Lung (tissue), 12 donors: ENCODE data around the gene ZNF593. TPM values are rescaled to one million over a fixed set of nuclear protein-coding genes. Genes with fewer than 3 reads are reported as not detected.

Experiments
- ATAC-seq: fragments of 200-7000 bp; cut with Tn5 transposase; one replicate; pipeline ENCODE4 v1.9.1; 2020; ENCODE audit warnings: moderate number of reproducible peaks; ENCODE audit not compliant: insufficient read depth, low FRiP score
- DNase-seq, 3 donors: peaks; one replicate each; pipeline ENCODE4 v3.0.0-alpha.2; 2013 to 2017
- H3K27ac ChIP-seq, 2 donors: one replicate each; pipeline ENCODE4 v1.5.1; 2013; ENCODE audit warnings: mild to moderate bottlenecking in 2 of 2, moderate library complexity in 2 of 2, control low read depth in 1 of 2, inconsistent platforms in 1 of 2, low read depth in 1 of 2, low read length in 1 of 2
- H3K27me3 ChIP-seq, 3 donors: one replicate each; pipeline ENCODE4 v1.5.1; 2013; ENCODE audit warnings: low read length in 2 of 3; ENCODE audit not compliant: control insufficient read depth in 3 of 3, insufficient read depth in 3 of 3
- H3K36me3 ChIP-seq, 4 donors: one replicate each; pipeline ENCODE4 v1.5.1; 2013; ENCODE audit warnings: low read length in 4 of 4, mild to moderate bottlenecking in 1 of 4, moderate library complexity in 1 of 4; ENCODE audit not compliant: control insufficient read depth in 4 of 4, insufficient read depth in 4 of 4
- H3K4me1 ChIP-seq, 5 donors: one replicate each; pipeline ENCODE4 v1.5.1; 2013; ENCODE audit warnings: low read length in 5 of 5, mild to moderate bottlenecking in 2 of 5, moderate library complexity in 1 of 5; ENCODE audit not compliant: control insufficient read depth in 5 of 5, insufficient read depth in 5 of 5
- H3K4me3 ChIP-seq: one replicate; pipeline ENCODE4 v1.5.1; 2013; ENCODE audit warnings: mild to moderate bottlenecking, control low read depth, moderate library complexity
- H3K9ac ChIP-seq, 2 donors: one replicate each; pipeline ENCODE4 v1.5.1; 2013; ENCODE audit warnings: low read length in 2 of 2, control low read depth in 1 of 2; ENCODE audit not compliant: insufficient read depth in 1 of 2
- H3K9me3 ChIP-seq, 4 donors: one replicate each; pipeline ENCODE4 v1.5.1; 2013; ENCODE audit warnings: low read length in 3 of 4, mild to moderate bottlenecking in 1 of 4, moderate library complexity in 1 of 4; ENCODE audit not compliant: control insufficient read depth in 4 of 4, insufficient read depth in 3 of 4
- WGBS, 2 donors: extraction: QIAGEN DNeasy Blood & Tissue Kit; methylation state at CpG; one replicate each; pipeline ENCODE4 v1.1.7; 2013; 5-methylcytosine and 5-hydroxymethylcytosine counted together
- polyA plus RNA-seq, 2 donors: library from polyadenylated mRNA; stranded (reverse); fragments of 200-250 nt; gene quantifications; one replicate each; pipeline ENCODE4 v1.2.1, GENCODE V29; 2013
- total RNA-seq, 2 donors: library from RNA; depleted of rRNA in 1 of 2; stranded (reverse); fragments of >200 nt in 1 of 2; gene quantifications; one replicate each; pipeline ENCODE4 v1.2.1, GENCODE V29; 2014 to 2021
- TF ChIP-seq, protein P1 (sequence below): IDR thresholded peaks from 2 replicates; pipeline ENCODE4 v1.5.1; 2012; ENCODE audit warnings: mild to moderate bottlenecking; ENCODE audit errors: control extremely low read depth, extremely low read depth
- donor health status: control.
- donor health status: control.
- donor health status: Bipolar disorder and iron deficiency.
- donor health status: healthy.
- donor health status: DM: yes; HTN: yes; CAD: no.

ZNF593 gene
- total and polyA plus RNA-seq, 4 donors: 19.7 to 140 (median 61.6) TPM

DNA sequence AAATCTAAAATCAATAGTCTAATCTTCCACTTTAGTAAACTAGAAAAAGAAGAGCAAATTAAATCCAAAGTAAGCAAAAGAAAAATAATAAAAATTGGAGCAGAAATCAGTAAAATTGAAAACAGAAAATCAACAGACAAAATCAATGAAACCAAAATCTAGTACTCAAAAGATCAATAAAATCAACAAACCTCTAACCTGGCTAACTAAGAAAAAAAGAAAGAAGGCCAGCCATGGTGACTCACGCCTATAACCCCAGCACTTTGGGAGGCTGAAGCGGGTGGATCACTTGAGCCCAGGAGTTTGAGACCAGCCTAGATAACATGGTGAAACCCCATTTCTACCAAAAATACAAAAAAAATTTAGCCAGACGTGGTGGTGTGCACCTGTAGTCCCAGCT lies 35.2 kb upstream of the ZNF593 start:
- H3K36me3 ChIP-seq: no peaks in the 10 kb centered on the region
- no peaks in the 10 kb centered on the region for H3K9me3 ChIP-seq
- 97% methylated on average over 3 of the region's 3 CpGs for WGBS, 2 donors
- H3K27ac ChIP-seq: no peak overlapping the region
- H3K4me1 ChIP-seq: peaks cover 0 to 3% (median 0%) of the 10 kb centered on the region in 5 donors
- no peak for ATAC-seq
- no peak overlapping the region for H3K4me3 ChIP-seq
- TF ChIP-seq, protein P1, sequence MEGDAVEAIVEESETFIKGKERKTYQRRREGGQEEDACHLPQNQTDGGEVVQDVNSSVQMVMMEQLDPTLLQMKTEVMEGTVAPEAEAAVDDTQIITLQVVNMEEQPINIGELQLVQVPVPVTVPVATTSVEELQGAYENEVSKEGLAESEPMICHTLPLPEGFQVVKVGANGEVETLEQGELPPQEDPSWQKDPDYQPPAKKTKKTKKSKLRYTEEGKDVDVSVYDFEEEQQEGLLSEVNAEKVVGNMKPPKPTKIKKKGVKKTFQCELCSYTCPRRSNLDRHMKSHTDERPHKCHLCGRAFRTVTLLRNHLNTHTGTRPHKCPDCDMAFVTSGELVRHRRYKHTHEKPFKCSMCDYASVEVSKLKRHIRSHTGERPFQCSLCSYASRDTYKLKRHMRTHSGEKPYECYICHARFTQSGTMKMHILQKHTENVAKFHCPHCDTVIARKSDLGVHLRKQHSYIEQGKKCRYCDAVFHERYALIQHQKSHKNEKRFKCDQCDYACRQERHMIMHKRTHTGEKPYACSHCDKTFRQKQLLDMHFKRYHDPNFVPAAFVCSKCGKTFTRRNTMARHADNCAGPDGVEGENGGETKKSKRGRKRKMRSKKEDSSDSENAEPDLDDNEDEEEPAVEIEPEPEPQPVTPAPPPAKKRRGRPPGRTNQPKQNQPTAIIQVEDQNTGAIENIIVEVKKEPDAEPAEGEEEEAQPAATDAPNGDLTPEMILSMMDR: no peak
- no peak for DNase-seq
- H3K27me3 ChIP-seq: no peaks in the 10 kb centered on the region
- no peak overlapping the region for H3K9ac ChIP-seq

DNA sequence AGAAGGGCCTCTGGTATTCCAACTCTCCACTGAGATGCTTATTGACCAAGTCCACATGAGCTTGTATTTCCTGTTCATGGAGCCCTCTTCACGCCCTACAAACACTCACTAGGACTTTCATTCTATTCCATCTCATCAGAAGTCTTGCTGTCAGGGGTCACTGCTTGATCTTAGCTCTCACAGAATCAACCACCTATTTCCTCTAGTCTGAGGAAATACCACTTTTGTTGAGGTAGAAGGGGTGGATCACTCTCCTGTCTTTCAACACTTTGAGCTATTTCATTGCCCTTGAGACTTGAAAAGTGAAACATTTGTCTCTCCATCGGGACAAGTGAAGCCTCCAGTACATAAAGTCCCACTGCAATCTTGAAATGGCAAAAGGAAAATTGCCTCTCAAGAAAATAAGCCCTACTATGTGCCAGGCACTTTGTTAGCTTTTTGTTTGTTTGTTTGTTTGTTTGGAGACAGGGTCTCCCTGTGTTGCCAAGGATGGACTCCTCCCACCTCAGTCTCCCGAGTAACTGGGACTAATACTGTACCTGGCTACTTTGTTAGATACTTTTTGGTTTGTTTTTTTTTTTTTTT lies 30.6 kb upstream of the ZNF593 start:
- WGBS, 2 donors: 57 to 58% methylated on average over 3 of the region's 3 CpGs
- H3K9ac ChIP-seq: no peak overlapping the region
- DNase-seq: peak; percentile 36 to 66 (median 39)
- TF ChIP-seq, protein P1: no peak
- no peaks in the 10 kb centered on the region for H3K36me3 ChIP-seq
- no peak for ATAC-seq
- no peaks in the 10 kb centered on the region for H3K27me3 ChIP-seq
- H3K4me3 ChIP-seq: no peak overlapping the region
- H3K9me3 ChIP-seq: no peaks in the 10 kb centered on the region
- H3K27ac ChIP-seq: no peak overlapping the region
- peaks cover 0 to 7% (median 0%) of the 10 kb centered on the region in 5 donors for H3K4me1 ChIP-seq

DNA sequence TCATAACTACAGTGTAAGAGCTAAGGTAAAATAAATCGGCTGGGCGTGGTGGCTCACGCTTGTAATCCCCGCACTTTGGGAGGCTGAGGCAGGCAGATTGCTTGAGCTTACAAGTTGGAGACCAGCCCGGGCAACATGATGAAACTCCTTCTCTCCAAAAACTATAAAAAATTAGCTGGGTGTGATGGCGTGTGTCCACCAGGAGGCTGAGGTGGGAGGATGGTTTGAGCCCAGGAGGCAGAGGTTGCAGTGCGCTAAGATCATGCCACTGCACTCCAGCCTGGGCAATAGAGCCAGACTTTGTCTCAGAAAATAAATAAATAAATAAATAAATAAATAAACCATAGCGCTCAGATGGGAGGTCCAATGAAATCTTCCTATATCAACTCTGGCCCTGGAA lies 27.5 kb upstream of the ZNF593 start:
- no peak overlapping the region for H3K9ac ChIP-seq
- no peaks in the 10 kb centered on the region for H3K36me3 ChIP-seq
- H3K9me3 ChIP-seq: no peaks in the 10 kb centered on the region
- ATAC-seq (no peak), DNase-seq (no peak)
- H3K27me3 ChIP-seq: no peaks in the 10 kb centered on the region
- H3K4me1 ChIP-seq: peaks cover 0 to 7% (median 0%) of the 10 kb centered on the region in 5 donors
- 86 to 88% methylated on average over 8 of the region's 8 CpGs for WGBS, 2 donors
- no peak overlapping the region for H3K27ac ChIP-seq
- H3K4me3 ChIP-seq: no peak overlapping the region
- TF ChIP-seq, protein P1: no peak
